ENCODE measurements around the gene CDKAL1.

Gene CDKAL1

DNA sequence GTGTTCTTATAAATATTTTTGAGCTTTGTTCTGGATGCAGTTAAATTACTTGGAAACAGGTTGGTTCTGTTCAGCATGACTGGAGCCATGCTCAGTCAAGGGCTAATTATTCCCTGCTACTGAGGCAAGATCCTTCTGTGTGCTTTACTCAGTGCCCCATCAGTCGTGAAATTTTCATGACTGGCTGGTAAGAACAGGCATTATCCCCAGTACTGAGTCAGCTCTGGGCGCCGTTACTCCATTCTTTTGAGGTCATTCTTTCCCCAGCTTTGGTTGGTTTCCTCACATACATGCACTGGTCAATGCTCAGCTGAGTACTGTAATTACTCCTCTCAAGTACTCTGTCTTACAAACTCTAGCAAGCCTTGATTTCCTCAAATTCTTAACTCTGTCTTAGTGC is 71.3 kb downstream of the CDKAL1 start:
- Histone ChIP-seq H3K27me3 (ENCODE audit: insufficient read depth, poor library complexity, severe bottlenecking) (no peaks in the 10 kb centered on the region), H3K27ac (replicated peaks) (no peak overlapping the region), H3K4me3 (replicated peaks; ENCODE audit: insufficient read depth, low read length) (no peak overlapping the region)
- DNase-seq (ENCODE audit: low read depth in 1 of 2, low spot score in 1 of 2) = no peak
- TF ChIP-seq SPI1 (IDR thresholded peaks at IDR 0.05; ENCODE audit: borderline replicate concordance, low read depth) (no peak), REST (IDR thresholded peaks at IDR 0.05; ENCODE audit: insufficient replicate concordance, low read depth) (no peak), POLR2AphosphoS5 (IDR thresholded peaks at IDR 0.05; ENCODE audit: low read depth) (no peak), GABPA (IDR thresholded peaks at IDR 0.05; ENCODE audit: low read depth) (no peak), CTCF (IDR thresholded peaks at IDR 0.05; ENCODE audit: insufficient read depth, low read length) (no peak)

GRCh38 chr6:20606831-20607230 is 72.6 kb downstream of the CDKAL1 start:
- TF ChIP-seq POLR2AphosphoS5 (IDR thresholded peaks at IDR 0.05; ENCODE audit: low read depth) (no peak), REST (IDR thresholded peaks at IDR 0.05; ENCODE audit: insufficient replicate concordance, low read depth) (no peak), SPI1 (IDR thresholded peaks at IDR 0.05; ENCODE audit: borderline replicate concordance, low read depth) (no peak), CTCF (IDR thresholded peaks at IDR 0.05; ENCODE audit: insufficient read depth, low read length) (no peak), GABPA (IDR thresholded peaks at IDR 0.05; ENCODE audit: low read depth) (no peak)
- no peak overlapping the region for H3K27ac ChIP-seq (replicated peaks)
- DNase-seq (ENCODE audit: low read depth in 1 of 2, low spot score in 1 of 2) = no peak
- no peak overlapping the region for H3K4me3 ChIP-seq (replicated peaks; ENCODE audit: insufficient read depth, low read length)
- no peaks in the 10 kb centered on the region for H3K27me3 ChIP-seq (ENCODE audit: insufficient read depth, poor library complexity, severe bottlenecking)

GRCh38 chr6:20608356-20608755 is 74.1 kb downstream of the CDKAL1 start:
- H3K4me3 ChIP-seq (replicated peaks; ENCODE audit: insufficient read depth, low read length) = no peak overlapping the region

More at GRCh38 chr6:20608356-20608755, 74.1 kb downstream of the CDKAL1 start:
- H3K27ac ChIP-seq (replicated peaks) = no peak overlapping the region
- no peak for DNase-seq (ENCODE audit: low read depth in 1 of 2, low spot score in 1 of 2)
- TF ChIP-seq GABPA (IDR thresholded peaks at IDR 0.05; ENCODE audit: low read depth) (no peak), CTCF (IDR thresholded peaks at IDR 0.05; ENCODE audit: insufficient read depth, low read length) (no peak), POLR2AphosphoS5 (IDR thresholded peaks at IDR 0.05; ENCODE audit: low read depth) (no peak), REST (IDR thresholded peaks at IDR 0.05; ENCODE audit: insufficient replicate concordance, low read depth) (no peak), SPI1 (IDR thresholded peaks at IDR 0.05; ENCODE audit: borderline replicate concordance, low read depth) (no peak)
- H3K27me3 ChIP-seq (ENCODE audit: insufficient read depth, poor library complexity, severe bottlenecking) = no peaks in the 10 kb centered on the region
